Activated T-helper 2 cell treated with anti-CD3 and anti-CD28 coated beads, Interferon-gamma antibody, Interleukin-2, Interleukin-4, amounts not matched to agents 10 μg/mL and 5 μg/mL and 100 μg/mL, durations not matched to agents 14 hours and 24 hours and 36 hours (primary cell): Measurements from ENCODE around the gene LMX1B. TPM values are rescaled to one million over a fixed set of nuclear protein-coding genes. Genes with fewer than 3 reads are reported as not detected.

Experiments used
- DNase-seq: peaks from one replicate; pipeline ENCODE4 v3.0.0; 2021; ENCODE audit warnings: low spot score
- H3K27ac Mint-ChIP-seq: one replicate; pipeline ENCODE4 v1.8.0; 2021; ENCODE audit warnings: mixed read lengths
- H3K27me3 Mint-ChIP-seq: one replicate; pipeline ENCODE4 v1.8.0; 2021; ENCODE audit warnings: low read depth, mixed read lengths
- H3K36me3 Mint-ChIP-seq: one replicate; pipeline ENCODE4 v1.8.0; 2021; ENCODE audit warnings: low read depth, mixed read lengths
- H3K4me1 Mint-ChIP-seq: one replicate; pipeline ENCODE4 v1.8.0; 2021; ENCODE audit warnings: low read depth, mixed read lengths
- H3K4me3 Mint-ChIP-seq: one replicate; pipeline ENCODE4 v1.8.0; 2021; ENCODE audit warnings: low read depth, mild to moderate bottlenecking, moderate library complexity, mixed read lengths
- H3K9me3 Mint-ChIP-seq: one replicate; pipeline ENCODE4 v1.8.0; 2021; ENCODE audit warnings: mixed read lengths
- intact Hi-C: fragments of 100-400 bp; cut with micrococcal nuclease; formaldehyde crosslinking; loops from one replicate; pipeline ENCODE4 v1.15.1; 2023
- total RNA-seq: library from RNA; stranded (reverse); gene quantifications from 2 replicates; pipeline ENCODE4 v1.2.3, GENCODE V29; 2022

Gene LMX1B
- total RNA-seq, 1 donor from 2014 or later = not detected

- intact Hi-C loops = loop anchor here (2.0 kb wide), 1 partner anchor 61 kb away; no protein-coding TSS in a partner anchor
- H3K9me3 Mint-ChIP-seq = no peaks in the 10 kb centered on the region
- no peaks in the 10 kb centered on the region for H3K36me3 Mint-ChIP-seq
- H3K27me3 Mint-ChIP-seq = peaks cover 74% of the 10 kb centered on the region
- peaks cover 11% of the 10 kb centered on the region for H3K4me1 Mint-ChIP-seq
- no peak overlapping the region for H3K27ac Mint-ChIP-seq
- no peak for DNase-seq
- H3K4me3 Mint-ChIP-seq = no peak overlapping the region
These were observed 2.2 kb downstream of the LMX1B start for GRCh38 chr9:126615791-126616447.

DNA sequence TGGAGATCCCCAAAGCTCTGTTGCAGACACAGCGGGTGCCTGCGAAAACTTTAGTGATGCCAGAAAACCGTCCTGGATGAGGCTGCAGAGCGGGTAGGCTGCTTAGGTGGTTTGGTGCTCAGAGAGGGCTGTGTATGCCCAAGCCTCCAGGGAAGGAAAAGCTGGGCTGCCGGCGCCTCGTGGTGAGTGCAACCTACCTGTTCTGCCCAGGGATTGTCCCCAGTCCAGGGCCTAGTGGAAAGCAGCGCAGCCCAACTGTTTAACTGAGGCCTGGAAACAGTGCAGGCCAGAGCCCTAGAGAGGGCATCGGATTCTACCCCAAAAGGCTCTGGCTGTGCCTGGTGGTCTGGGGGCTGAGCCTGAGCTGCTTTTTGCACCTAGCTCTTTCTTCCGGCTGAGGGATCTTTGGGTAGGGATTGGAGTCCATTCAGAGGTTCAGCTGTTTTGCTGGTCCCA, 2.8 kb downstream of the LMX1B start:
- DNase-seq = no peak
- Mint-ChIP-seq H3K9me3 (no peaks in the 10 kb centered on the region), H3K4me1 (peaks cover 8% of the 10 kb centered on the region), H3K27ac (no peak overlapping the region), H3K27me3 (peaks cover 74% of the 10 kb centered on the region), H3K36me3 (no peaks in the 10 kb centered on the region), H3K4me3 (no peak overlapping the region)
- intact Hi-C loops = loop anchor here (2.0 kb wide), 1 partner anchor 60 kb away; no protein-coding TSS in a partner anchor

DNA sequence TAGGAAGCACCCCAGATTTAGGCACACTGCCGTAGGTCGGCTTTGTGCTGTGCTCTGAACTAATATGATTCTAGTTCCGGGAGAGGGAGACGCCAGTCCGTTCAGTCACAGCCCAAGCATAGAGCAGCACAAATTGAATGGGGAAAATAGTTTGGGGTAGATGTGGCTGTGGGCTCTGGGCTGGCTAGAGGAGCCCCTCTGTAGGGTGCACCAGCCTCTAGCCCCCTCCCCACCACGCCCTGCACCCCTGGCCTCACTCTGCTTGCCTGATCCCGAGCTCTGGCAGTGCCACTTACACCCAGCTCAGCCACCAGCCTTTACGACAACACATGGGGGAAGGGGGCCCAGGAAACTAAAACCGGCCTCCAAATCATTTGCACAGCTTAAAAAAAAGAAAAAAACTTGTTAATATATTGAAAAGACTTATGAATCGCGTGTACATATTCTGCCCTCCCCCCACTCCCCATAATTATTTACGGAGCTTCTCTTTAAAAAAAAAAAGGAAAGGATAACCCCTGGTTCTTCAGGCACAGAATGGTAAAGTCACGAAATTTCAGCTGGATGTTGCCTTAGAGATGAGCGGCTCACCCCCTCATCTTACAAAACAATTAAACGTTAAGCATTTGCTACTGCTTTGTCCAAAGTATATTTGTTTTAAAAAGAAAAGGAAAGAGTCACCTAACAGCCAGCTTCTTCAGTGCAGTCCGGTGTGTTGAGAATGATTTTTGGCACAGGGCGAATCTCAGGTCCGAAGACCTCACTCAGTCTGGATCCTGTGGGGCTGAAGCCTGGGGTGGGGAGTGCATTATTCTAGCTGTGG, 3.5 kb downstream of the LMX1B start:
- intact Hi-C loops = loop anchor here (2.0 kb wide), 1 partner anchor 60 kb away; no protein-coding TSS in a partner anchor
- Mint-ChIP-seq H3K4me3 (no peak overlapping the region), H3K27me3 (peaks cover 74% of the 10 kb centered on the region), H3K27ac (no peak overlapping the region), H3K9me3 (no peaks in the 10 kb centered on the region), H3K4me1 (peaks cover 4% of the 10 kb centered on the region), H3K36me3 (no peaks in the 10 kb centered on the region)
- no peak for DNase-seq

DNA sequence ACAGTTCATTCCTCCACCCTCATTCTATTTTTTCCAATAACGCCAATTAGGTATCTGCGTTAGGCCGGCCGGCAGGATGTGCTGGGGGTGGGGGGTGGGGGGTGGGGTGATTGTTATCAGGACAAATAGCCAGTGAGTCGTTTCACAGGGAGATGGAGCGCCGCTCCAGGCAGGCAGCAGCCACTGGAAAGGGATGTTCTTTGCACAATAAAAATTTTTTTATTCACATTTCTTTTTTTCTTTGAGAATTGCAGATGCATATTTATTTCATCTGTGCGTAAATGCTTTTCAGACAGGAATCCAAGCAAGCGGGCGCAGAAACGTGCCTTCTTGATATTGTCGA, 4.1 kb downstream of the LMX1B start:
- Mint-ChIP-seq H3K9me3 (no peaks in the 10 kb centered on the region), H3K36me3 (no peaks in the 10 kb centered on the region), H3K4me1 (peaks cover 4% of the 10 kb centered on the region), H3K27ac (no peak overlapping the region), H3K4me3 (no peak overlapping the region), H3K27me3 (peaks cover 78% of the 10 kb centered on the region)
- intact Hi-C loops = loop anchor here (2.0 kb wide), 1 partner anchor 59 kb away; no protein-coding TSS in a partner anchor
- DNase-seq = no peak

DNA sequence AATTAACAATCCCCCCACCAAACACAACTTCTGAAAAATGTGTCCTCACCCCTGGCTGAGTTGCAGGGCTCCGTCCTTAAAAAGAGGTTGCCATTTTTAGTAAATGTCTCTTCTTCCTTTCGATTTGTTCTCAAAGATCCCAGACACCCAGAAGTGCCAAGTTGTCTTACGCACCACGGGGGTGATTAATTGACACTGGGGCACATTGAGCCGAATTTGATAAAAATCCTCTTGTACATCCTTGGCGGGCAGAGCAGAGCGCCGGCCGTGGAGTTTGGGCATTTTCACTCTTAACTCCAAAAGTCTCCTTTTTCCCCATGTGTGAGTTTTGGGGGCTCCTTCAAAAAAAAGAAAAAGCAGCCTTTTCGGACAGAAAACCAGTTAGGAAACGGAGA, 4.5 kb downstream of the LMX1B start:
- Mint-ChIP-seq H3K27ac (no peak overlapping the region), H3K4me3 (no peak overlapping the region), H3K27me3 (peaks cover 78% of the 10 kb centered on the region), H3K36me3 (no peaks in the 10 kb centered on the region), H3K4me1 (peaks cover 4% of the 10 kb centered on the region), H3K9me3 (no peaks in the 10 kb centered on the region)
- intact Hi-C loops = no loop called here
- DNase-seq = no peak

- intact Hi-C loops = no loop called here
- no peaks in the 10 kb centered on the region for H3K9me3 Mint-ChIP-seq
- H3K4me3 Mint-ChIP-seq = no peak overlapping the region
- DNase-seq = no peak
- peaks cover 83% of the 10 kb centered on the region for H3K27me3 Mint-ChIP-seq
- H3K27ac Mint-ChIP-seq = no peak overlapping the region
- H3K36me3 Mint-ChIP-seq = no peaks in the 10 kb centered on the region
- H3K4me1 Mint-ChIP-seq = peaks cover 4% of the 10 kb centered on the region
These were observed 5.0 kb downstream of the LMX1B start for GRCh38 chr9:126618585-126619360.

DNA sequence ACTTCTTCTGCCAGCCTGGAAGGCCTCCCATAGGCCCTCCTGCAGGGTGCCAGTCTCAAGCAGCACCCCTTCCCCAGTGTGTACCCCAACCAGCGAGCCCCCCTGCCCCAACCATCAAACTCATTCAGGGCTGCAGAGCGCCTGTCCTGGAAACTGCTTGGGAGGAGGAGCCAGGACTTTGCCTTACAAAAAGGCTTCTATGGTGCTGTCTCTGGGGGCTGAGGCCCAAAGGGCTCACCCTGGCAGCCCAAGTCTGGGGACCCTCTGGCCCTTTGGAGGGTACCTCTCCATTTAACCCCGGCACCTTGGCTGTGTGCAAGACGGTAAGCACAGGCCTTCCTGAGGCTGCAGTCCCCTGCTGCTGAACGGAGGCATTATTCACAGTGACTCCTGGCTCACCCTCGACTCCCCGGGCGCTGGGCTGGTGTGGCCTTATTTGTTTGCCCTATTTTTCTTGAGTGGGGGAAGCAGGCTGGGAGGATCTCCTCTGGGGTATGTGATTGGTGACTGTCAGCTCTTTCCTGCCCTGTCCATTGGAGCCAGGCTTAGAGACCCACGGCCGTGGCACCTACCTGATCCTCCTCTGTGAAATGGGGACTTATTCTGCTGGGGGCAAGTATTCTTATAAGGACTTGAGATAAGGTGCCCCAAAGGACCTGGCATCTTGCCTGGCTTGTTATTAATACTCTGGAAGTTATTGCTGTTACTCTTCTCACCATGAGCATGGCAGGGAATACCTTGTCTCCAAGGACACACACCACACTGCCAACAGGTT, 5.8 kb downstream of the LMX1B start:
- DNase-seq = no peak
- Mint-ChIP-seq H3K4me3 (no peak overlapping the region), H3K27ac (no peak overlapping the region), H3K4me1 (peaks cover 2% of the 10 kb centered on the region), H3K36me3 (no peaks in the 10 kb centered on the region), H3K27me3 (peaks cover 87% of the 10 kb centered on the region), H3K9me3 (no peaks in the 10 kb centered on the region)
- intact Hi-C loops = no loop called here

DNA sequence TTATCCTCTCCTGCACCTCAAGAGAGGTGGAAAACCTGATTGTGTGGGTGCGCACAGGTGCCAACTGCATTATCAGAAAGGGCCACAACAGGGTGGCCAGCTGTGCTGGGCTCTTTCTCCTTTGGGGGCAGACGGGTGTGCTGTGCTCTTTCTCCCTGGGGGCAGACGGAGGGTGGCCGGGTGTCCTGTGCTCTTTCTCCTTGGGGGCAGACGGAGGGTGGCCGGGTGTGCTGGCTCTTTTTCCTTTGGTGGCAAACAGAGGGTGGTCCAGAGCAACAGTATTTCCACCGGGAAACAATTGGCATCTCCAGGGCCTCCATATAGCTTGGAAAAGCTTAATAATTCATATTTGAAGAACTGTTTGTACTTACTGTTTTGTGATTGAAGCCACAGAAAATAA, 6.8 kb downstream of the LMX1B start:
- Mint-ChIP-seq H3K27ac (no peak overlapping the region), H3K4me3 (no peak overlapping the region), H3K36me3 (no peaks in the 10 kb centered on the region), H3K27me3 (peaks cover 91% of the 10 kb centered on the region), H3K9me3 (no peaks in the 10 kb centered on the region), H3K4me1 (no peaks in the 10 kb centered on the region)
- intact Hi-C loops = no loop called here
- no peak for DNase-seq

GRCh38 chr9:126621061-126621918, 7.6 kb downstream of the LMX1B start:
- no peak overlapping the region for H3K27ac Mint-ChIP-seq
- H3K9me3 Mint-ChIP-seq = no peaks in the 10 kb centered on the region
- intact Hi-C loops = no loop called here
- H3K27me3 Mint-ChIP-seq = peaks cover 91% of the 10 kb centered on the region
- no peak for DNase-seq
- H3K36me3 Mint-ChIP-seq = no peaks in the 10 kb centered on the region
- no peak overlapping the region for H3K4me3 Mint-ChIP-seq
- H3K4me1 Mint-ChIP-seq = peaks cover 3% of the 10 kb centered on the region

GRCh38 chr9:126621919-126622735, 8.4 kb downstream of the LMX1B start:
- Mint-ChIP-seq H3K27me3 (peaks cover 88% of the 10 kb centered on the region), H3K4me3 (no peak overlapping the region), H3K4me1 (peaks cover 3% of the 10 kb centered on the region), H3K27ac (no peak overlapping the region), H3K36me3 (no peaks in the 10 kb centered on the region), H3K9me3 (no peaks in the 10 kb centered on the region)
- no peak for DNase-seq
- intact Hi-C loops = no loop called here

- no peaks in the 10 kb centered on the region for H3K9me3 Mint-ChIP-seq
- peaks cover 3% of the 10 kb centered on the region for H3K4me1 Mint-ChIP-seq
- DNase-seq = no peak
- H3K27ac Mint-ChIP-seq = no peak overlapping the region
- no peaks in the 10 kb centered on the region for H3K36me3 Mint-ChIP-seq
- H3K4me3 Mint-ChIP-seq = no peak overlapping the region
- intact Hi-C loops = no loop called here
- peaks cover 88% of the 10 kb centered on the region for H3K27me3 Mint-ChIP-seq
These were observed 9.6 kb downstream of the LMX1B start for GRCh38 chr9:126623314-126623666.
